ENCODE data around the gene GABARAPL1.
"Not testable (repeated sequence)": the region's sequence is repeated elsewhere in the genome, so short reads cannot be mapped to it uniquely, and the experiment has no call there.

Gene GABARAPL1

DNA sequence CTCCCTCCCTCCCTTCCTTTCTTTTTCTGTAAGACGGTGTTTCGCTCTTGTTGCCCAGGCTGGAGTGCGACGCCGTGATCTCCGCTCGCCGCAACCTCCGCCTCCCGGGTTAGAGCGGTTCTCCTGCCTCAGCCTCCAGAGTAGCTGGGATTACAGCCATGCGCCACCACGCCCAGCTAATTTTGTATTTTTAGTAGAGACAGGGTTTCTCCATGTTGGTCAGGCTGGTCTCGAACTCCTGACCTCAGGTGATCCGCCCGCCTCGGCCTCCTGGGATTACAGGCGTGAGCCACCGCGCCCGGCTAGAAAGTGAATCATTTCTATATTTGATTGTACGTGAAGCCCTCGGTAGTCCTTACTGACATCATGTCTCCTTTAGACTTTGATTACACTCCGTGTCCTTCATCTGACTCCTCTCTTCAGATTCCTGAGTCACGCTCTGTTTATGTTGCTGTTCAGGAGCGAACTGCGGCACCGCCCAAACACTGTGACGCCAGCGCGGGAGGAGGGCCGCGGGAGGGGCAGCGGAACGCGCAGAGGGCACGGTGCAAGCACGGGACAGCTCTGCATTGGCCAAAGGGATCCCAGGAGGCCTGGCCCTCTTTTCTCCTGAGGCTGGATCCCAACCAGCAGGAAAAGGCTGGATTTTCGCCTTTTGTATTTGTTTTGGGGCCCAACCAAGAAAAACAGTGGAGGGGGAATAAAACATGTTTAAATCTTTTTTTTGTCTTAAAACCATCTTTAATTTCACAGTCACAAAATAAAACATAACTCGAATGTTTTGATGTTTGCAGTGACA is 538 bp upstream of the GABARAPL1 start:
- H3K4me3 ChIP-seq: peak overlapping the region; percentile 90
- H3K27me3 ChIP-seq (ENCODE audit: low read depth): no peaks in the 10 kb centered on the region
- peaks cover 13% of the 10 kb centered on the region for H3K4me1 ChIP-seq
- no peaks in the 10 kb centered on the region; the same call in 1 of the 2 replicates for H3K36me3 ChIP-seq (replicated peaks)
- H3K9me3 ChIP-seq: no peaks in the 10 kb centered on the region
- peak; percentile 87 to 95 for DNase-seq (ENCODE audit: low spot score in 2 of 2)
- in situ Hi-C loops (cut with MboI; ENCODE audit: low sequenced_read_pairs): no loop called here

GRCh38 chr12:10213168-10214135 is 775 bp downstream of the GABARAPL1 start:
- DNase-seq (ENCODE audit: low spot score in 2 of 2): peak; percentile 63 to 79

DNA sequence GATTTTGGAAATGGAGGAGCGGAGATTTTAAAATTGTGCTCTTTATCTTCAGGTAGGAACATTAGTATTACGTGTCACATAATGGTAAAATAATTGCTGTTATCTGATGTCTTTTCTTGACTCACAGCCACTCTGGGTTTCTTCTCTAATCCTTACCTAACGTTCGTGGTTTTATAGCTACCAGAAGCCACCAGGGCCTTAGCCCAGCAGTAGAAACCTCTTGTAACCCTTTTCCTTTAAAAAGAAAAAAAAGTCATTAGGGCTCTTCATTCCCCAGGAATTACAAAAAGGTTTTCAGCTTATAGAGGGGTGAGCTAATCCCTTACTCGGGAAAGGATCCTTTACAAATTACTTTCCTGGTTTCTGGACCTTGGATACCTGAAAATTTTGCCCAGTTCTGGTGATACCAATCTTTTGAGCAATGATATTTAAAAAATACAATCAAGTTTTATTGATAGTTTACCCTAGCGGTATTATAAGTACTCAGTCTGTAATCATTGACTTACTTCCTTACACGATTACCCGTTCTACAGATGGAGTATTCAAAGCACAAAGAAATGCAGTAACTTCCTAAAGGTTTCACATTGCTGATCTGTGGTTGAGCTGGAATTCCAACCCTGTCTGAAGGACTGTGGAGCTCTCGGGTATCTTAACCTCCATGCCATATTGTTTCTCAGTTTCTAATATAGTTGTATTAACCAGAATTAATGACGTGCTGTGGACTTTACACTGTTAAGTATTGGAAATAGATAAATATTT is 1.6 kb downstream of the GABARAPL1 start:
- no peaks in the 10 kb centered on the region for H3K9me3 ChIP-seq
- peaks cover 13% of the 10 kb centered on the region for H3K4me1 ChIP-seq
- in situ Hi-C loops (cut with MboI; ENCODE audit: low sequenced_read_pairs): no loop called here
- H3K36me3 ChIP-seq (replicated peaks): no peaks in the 10 kb centered on the region; the same call in none of the 2 replicates
- H3K4me3 ChIP-seq: peak overlapping the region; percentile 90
- DNase-seq (ENCODE audit: low spot score in 2 of 2): peak in 1 of 2 experiments; percentile 58
- no peaks in the 10 kb centered on the region for H3K27me3 ChIP-seq (ENCODE audit: low read depth)

More at GRCh38 chr12:10213168-10214135, 775 bp downstream of the GABARAPL1 start:
- Histone ChIP-seq H3K36me3 (replicated peaks) (no peaks in the 10 kb centered on the region; the same call in none of the 2 replicates), H3K4me1 (peaks cover 13% of the 10 kb centered on the region), H3K9me3 (no peaks in the 10 kb centered on the region), H3K4me3 (peak overlapping the region; percentile 90), H3K27me3 (ENCODE audit: low read depth) (no peaks in the 10 kb centered on the region)
- in situ Hi-C loops (cut with MboI; ENCODE audit: low sequenced_read_pairs): no loop called here

DNA sequence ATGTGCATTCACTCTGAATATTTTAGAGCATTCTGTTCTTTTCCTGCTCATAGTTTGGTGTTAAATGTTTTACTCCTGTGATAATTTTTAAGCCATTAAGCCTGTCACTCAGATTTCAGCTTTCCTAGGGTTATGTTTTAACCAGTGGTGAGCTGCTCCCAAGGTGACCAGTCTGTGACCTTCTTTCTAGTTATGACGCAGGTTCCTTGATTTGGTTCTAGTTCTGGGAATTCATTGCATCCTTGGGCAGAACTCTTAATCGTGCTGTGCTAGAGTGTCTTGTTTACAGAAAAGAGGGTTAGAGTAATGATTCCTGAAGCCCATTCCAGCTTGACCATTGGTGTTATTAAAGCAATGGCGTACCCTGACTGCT is 2.2 kb downstream of the GABARAPL1 start:
- no peak for DNase-seq (ENCODE audit: low spot score in 2 of 2)
- Histone ChIP-seq H3K4me1 (peaks cover 13% of the 10 kb centered on the region), H3K4me3 (peak overlapping the region; percentile 90), H3K9me3 (no peaks in the 10 kb centered on the region), H3K36me3 (replicated peaks) (peaks cover 2% of the 10 kb centered on the region), H3K27me3 (ENCODE audit: low read depth) (no peaks in the 10 kb centered on the region)
- in situ Hi-C loops (cut with MboI; ENCODE audit: low sequenced_read_pairs): no loop called here

DNA sequence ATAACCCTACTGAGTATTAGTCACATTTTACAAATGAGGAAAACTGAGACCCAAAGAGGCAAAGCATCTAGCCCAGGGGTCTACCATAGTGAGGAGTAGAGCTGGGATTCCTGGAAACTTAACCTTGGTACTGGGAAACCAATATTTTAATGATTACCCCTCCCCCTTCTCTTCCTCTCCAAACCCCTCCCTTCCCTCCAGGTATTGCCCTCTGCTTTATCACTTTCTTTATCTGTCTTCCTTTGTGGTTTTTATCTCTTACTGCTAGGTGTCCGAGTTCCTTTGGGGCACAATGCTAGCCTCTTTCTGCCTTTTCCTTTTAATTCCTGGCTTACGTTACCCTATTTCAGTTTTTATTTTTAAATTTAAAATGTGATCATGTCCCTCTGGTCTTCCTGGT is 2.8 kb downstream of the GABARAPL1 start:
- DNase-seq (ENCODE audit: low spot score in 2 of 2): no peak
- Histone ChIP-seq H3K36me3 (replicated peaks) (peaks cover 8% of the 10 kb centered on the region), H3K4me3 (no peak overlapping the region), H3K9me3 (no peaks in the 10 kb centered on the region), H3K4me1 (peaks cover 13% of the 10 kb centered on the region), H3K27me3 (ENCODE audit: low read depth) (no peaks in the 10 kb centered on the region)
- in situ Hi-C loops (cut with MboI; ENCODE audit: low sequenced_read_pairs): no loop called here

DNA sequence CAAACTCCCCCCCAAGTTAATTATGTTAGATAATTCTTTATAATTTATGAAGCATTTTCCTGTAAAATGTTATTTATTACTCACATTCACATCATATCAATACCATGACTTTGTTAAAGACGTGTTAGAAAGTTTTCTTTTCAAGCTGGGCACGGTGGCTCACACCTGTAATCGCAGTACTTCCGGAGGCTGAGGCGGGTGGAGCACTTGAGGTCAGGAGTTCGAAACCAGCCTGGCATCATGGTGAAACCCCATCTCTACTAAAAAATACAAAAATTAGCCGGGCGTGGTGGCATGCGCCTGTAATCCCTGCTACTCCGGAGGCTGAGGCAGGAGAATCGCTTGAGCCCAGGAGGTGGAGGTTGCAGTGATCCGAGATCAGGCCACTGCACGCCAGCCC is 3.3 kb downstream of the GABARAPL1 start:
- H3K9me3 ChIP-seq; DNase-seq (ENCODE audit: low spot score in 2 of 2); H3K4me3 ChIP-seq; in situ Hi-C loops (cut with MboI; ENCODE audit: low sequenced_read_pairs); H3K27me3 ChIP-seq (ENCODE audit: low read depth): not testable (repeated sequence)
- Histone ChIP-seq H3K36me3 (replicated peaks) (peaks cover 13% of the 10 kb centered on the region), H3K4me1 (peaks cover 13% of the 10 kb centered on the region)

DNA sequence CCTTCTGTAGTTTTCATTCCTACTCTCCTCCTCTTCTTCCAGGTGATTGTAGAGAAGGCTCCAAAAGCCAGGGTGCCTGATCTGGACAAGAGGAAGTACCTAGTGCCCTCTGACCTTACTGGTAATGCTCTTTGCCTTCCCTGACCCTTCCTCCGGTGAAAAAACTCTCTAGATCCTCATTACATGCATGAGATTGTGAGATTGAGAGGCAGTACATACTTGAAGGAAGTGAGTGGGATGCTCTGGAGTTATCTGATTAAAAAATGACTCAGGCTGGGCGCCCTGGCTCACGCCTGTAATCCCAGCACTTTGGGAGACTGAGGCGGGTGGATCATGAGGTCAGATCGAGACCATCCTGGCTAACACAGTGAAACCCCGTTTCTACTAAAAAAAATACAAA is 5.3 kb downstream of the GABARAPL1 start:
- in situ Hi-C loops (cut with MboI; ENCODE audit: low sequenced_read_pairs): no loop called here

DNA sequence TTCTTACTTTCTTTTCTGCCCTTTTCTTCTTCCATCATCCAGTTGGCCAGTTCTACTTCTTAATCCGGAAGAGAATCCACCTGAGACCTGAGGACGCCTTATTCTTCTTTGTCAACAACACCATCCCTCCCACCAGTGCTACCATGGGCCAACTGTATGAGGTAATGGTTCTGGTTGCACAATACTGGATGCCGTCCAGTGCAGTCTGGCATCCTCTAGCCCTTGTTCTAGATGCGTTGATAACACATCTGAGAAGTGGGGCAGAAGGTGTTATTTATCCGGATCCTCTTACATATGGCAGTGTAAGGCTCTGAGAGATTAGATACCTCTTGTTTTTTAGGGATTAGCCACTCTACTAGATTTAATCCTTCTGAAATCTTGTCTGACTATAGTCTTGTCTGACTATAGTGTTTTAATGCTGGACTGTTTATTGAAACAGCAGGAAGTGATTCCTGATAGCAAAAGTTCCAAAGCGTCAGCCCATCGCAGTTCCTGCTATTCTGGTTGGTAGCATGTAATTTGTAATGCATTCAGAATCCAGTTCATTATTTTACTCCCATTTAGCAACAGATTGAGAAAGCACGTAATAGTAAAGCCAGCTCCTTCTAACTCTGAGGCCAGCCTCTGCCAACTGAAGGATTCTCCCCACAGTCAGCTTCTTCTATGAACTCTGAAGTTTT is 7.9 kb downstream of the GABARAPL1 start:
- in situ Hi-C loops (cut with MboI; ENCODE audit: low sequenced_read_pairs): no loop called here
- no peak overlapping the region for H3K4me3 ChIP-seq
- no peaks in the 10 kb centered on the region for H3K9me3 ChIP-seq
- DNase-seq (ENCODE audit: low spot score in 2 of 2): no peak
- peaks cover 42% of the 10 kb centered on the region for H3K36me3 ChIP-seq (replicated peaks)
- H3K4me1 ChIP-seq: no peaks in the 10 kb centered on the region; the same call in 1 of the 2 replicates
- no peaks in the 10 kb centered on the region; the same call in 1 of the 2 replicates for H3K27me3 ChIP-seq (ENCODE audit: low read depth)

More for the DNA sequence above, 5.3 kb downstream of the GABARAPL1 start:
- H3K9me3 ChIP-seq: no peaks in the 10 kb centered on the region
- no peaks in the 10 kb centered on the region; the same call in 1 of the 2 replicates for H3K27me3 ChIP-seq (ENCODE audit: low read depth)
- H3K4me3 ChIP-seq: no peak overlapping the region
- no peak for DNase-seq (ENCODE audit: low spot score in 2 of 2)
- H3K4me1 ChIP-seq: peaks cover 10% of the 10 kb centered on the region
- peaks cover 34% of the 10 kb centered on the region for H3K36me3 ChIP-seq (replicated peaks)

DNA sequence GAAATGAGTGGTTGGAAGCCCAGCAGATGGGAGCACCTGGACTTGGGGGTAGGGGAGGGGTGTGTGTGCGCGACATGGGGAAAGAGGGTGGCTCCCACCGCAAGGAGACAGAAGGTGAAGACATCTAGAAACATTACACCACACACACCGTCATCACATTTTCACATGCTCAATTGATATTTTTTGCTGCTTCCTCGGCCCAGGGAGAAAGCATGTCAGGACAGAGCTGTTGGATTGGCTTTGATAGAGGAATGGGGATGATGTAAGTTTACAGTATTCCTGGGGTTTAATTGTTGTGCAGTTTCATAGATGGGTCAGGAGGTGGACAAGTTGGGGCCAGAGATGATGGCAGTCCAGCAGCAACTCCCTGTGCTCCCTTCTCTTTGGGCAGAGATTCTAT is 9.2 kb downstream of the GABARAPL1 start:
- in situ Hi-C loops (cut with MboI; ENCODE audit: low sequenced_read_pairs): no loop called here
- Histone ChIP-seq H3K4me3 (no peak overlapping the region), H3K4me1 (no peaks in the 10 kb centered on the region), H3K27me3 (ENCODE audit: low read depth) (no peaks in the 10 kb centered on the region; the same call in 1 of the 2 replicates), H3K36me3 (replicated peaks) (peaks cover 42% of the 10 kb centered on the region), H3K9me3 (no peaks in the 10 kb centered on the region)
- no peak for DNase-seq (ENCODE audit: low spot score in 2 of 2)

- in situ Hi-C loops (cut with MboI; ENCODE audit: low sequenced_read_pairs): no loop called here
Observed at GRCh38 chr12:10223208-10223607, 10.5 kb downstream of the GABARAPL1 start.

DNA sequence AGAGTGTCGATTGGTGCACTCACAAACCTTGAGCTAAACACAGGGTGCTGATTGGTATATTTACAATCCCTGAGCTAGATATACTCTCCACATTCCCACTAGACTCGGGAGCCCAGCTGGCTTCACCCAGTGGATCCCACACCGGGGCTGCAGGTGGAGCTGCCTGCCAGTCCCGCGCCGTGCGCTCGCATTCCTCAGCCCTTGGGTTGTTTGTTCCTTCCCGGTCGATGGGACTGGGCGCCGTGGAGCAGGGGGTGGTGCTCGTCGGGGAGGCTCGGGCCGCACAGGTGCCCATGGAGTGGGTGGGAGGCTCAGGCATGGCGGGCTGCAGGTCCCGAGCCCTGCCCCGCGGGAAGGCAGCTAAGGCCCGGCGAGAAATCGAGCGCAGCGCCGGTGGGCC is 12.7 kb downstream of the GABARAPL1 start:
- in situ Hi-C loops (cut with MboI; ENCODE audit: low sequenced_read_pairs); H3K27me3 ChIP-seq (ENCODE audit: low read depth); H3K4me3 ChIP-seq; DNase-seq (ENCODE audit: low spot score in 2 of 2); H3K9me3 ChIP-seq; H3K4me1 ChIP-seq: not testable (repeated sequence)
- H3K36me3 ChIP-seq (replicated peaks): peaks cover 35% of the 10 kb centered on the region

More at GRCh38 chr12:10223208-10223607, 10.5 kb downstream of the GABARAPL1 start:
- Histone ChIP-seq H3K9me3 (no peaks in the 10 kb centered on the region), H3K27me3 (ENCODE audit: low read depth) (no peaks in the 10 kb centered on the region; the same call in 1 of the 2 replicates), H3K36me3 (replicated peaks) (peaks cover 42% of the 10 kb centered on the region), H3K4me1 (no peaks in the 10 kb centered on the region), H3K4me3 (no peak overlapping the region)
- no peak for DNase-seq (ENCODE audit: low spot score in 2 of 2)

DNA sequence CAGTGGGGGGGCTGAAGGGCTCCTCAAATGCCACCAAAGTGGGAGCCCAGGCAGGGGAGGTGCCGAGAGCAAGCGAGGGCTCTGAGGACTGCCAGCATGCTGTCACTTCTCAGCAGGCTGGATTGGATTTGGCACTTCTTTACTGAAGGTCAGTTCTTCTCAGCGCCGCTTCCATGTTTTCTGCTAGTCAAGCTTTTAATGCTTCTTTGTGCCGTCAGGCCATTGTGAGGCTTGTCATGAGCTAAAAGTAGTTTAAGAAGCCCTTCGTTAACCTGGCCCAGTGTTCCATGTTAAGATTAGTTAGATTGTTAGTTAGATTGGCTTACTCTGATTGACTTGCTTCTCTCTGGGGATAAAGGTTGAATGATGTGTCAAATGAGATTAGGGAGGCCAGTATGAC is 13.4 kb downstream of the GABARAPL1 start:
- in situ Hi-C loops (cut with MboI; ENCODE audit: low sequenced_read_pairs): no loop called here
- Histone ChIP-seq H3K4me3 (no peak overlapping the region), H3K27me3 (ENCODE audit: low read depth) (no peaks in the 10 kb centered on the region; the same call in 1 of the 2 replicates), H3K36me3 (replicated peaks) (peaks cover 28% of the 10 kb centered on the region), H3K9me3 (no peaks in the 10 kb centered on the region), H3K4me1 (no peaks in the 10 kb centered on the region)
- DNase-seq (ENCODE audit: low spot score in 2 of 2): no peak

DNA sequence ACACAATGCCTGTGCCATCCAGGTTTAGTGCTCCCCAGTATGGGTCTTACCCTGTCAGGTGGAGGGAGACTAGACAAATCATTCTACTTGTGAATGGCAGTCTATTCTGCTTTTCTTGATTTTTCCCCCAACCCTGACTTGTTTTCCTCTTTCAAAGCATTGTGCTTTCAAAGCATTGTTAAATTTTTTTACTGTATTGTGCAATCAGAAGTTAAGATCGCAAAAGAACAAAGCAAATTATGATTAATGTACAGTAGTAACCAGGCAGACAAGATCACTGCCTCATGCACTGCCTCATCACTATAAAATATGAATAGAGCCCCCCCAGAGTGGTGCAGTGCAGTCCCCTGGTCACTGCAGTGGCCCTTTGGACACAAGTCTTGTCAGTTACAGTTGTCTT is 14.1 kb downstream of the GABARAPL1 start:
- Histone ChIP-seq H3K4me3 (no peak overlapping the region), H3K27me3 (ENCODE audit: low read depth) (no peaks in the 10 kb centered on the region), H3K36me3 (replicated peaks) (peaks cover 22% of the 10 kb centered on the region), H3K9me3 (no peaks in the 10 kb centered on the region), H3K4me1 (no peaks in the 10 kb centered on the region)
- no peak for DNase-seq (ENCODE audit: low spot score in 2 of 2)
- in situ Hi-C loops (cut with MboI; ENCODE audit: low sequenced_read_pairs): no loop called here
